ENCODE results near the gene CNTROB. TPM values are rescaled to one million over a fixed set of nuclear protein-coding genes. Genes with fewer than 3 reads are reported as not detected.

CNTROB gene
- total RNA-seq (2021) = 62.3 and 65.1 TPM in 2 replicates
- percentile 77 among the genes with signal in this experiment for Bru-seq, nascent RNA
- BruChase-seq, experiment 1, labeled RNA remaining after a 2-hour chase = percentile 82 among the genes with signal in this experiment
- BruChase-seq, experiment 2, labeled RNA remaining after a 6-hour chase = percentile 88 among the genes with signal in this experiment
- long read RNA-seq, transcript CNTROB-203 (19 exons, 2,783 nt) = major isoform, 13 of 46 reads
- long read RNA-seq, transcript CNTROB-202 (19 exons, 3,705 nt) = major isoform, 13 of 46 reads
- long read RNA-seq, partial matches to known transcripts = 6 of 46 reads
- long read RNA-seq, other reads (novel, unspliced or antisense) = 14 of 46 reads

DNA sequence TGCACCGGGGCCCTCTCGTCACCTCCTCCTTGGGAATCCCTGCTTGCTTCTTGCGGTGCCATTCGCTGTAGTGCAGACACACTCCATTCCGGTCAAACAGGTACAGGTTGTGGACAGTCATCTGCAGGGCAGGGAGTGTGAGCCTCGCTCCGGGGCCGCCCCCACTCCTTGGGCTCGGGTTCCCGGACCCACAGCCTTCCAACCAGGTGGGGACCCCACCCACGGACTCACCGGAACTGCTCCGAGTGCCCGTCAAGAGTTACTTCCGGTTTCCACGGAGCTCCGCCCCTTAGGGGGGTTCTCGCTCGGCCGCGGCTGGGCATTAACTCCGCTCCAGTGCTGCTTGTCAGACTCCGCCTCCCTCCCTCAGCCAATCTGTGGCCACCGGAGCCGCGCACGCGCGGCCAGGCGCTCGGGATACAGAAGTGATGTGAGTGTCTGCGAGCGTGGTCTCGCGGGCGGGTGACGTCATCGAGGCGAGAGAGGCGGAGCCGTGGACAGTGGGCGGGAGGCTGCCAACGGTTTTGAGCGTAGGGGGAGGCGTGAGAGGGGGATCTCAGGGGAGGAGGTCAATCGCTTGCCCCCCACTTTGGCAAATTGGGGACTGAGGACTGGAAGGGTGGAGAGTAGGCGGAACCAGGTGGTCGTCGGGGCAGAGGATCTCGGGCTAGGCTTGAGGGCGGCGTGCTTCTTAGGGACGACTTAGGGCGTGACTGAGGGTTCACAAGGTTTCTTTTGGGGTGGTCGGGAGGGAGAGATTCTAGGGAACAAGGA lies at the start of gene CNTROB, which contains the start of gene TRAPPC1:
Gene CNTROB, plus strand, starts transcription at position 498 of the 774 bp plus-strand sequence. CDS start 874 bp downstream, outside the sequence.
Gene TRAPPC1, minus strand, starts transcription at position 238 of the 774 bp plus-strand sequence. Its CDS starts 117 bp downstream, at position 121.
- Histone ChIP-seq H2AFZ (peak within 1 kb of the TSS; percentile 96), H3K4me3 (peak within 1 kb of the TSS; percentile 88), H3K27me3 (ENCODE audit: insufficient read depth, low read depth) (no peaks in the 10 kb centered on the region), H3K79me2 (ENCODE audit: low read depth) (peaks cover 30% of the 10 kb centered on the region), H4K20me1 (ENCODE audit: insufficient read depth) (no peaks in the 10 kb centered on the region), H3K4me1 (replicated peaks; ENCODE audit: insufficient read depth) (peaks cover 11% of the 10 kb centered on the region), H3K27ac (no peak within 1 kb of the TSS), H3K9me2 (ENCODE audit: insufficient read depth) (no peaks in the 10 kb centered on the region), H3K36me3 (ENCODE audit: low read depth) (no peaks in the 10 kb centered on the region), H3F3A (ENCODE audit: insufficient read depth, low read depth) (no peaks in the 10 kb centered on the region; the same call in 1 of the 2 replicates), H3K9me3 (ENCODE audit: insufficient read depth, low read depth) (no peaks in the 10 kb centered on the region), H3K4me2 (peak within 1 kb of the TSS; percentile 97)
- CTCF ChIA-PET = interaction anchor here (0.7 to 2.5 kb wide), 6 partner anchors 13 to 109 kb away, joined by 3 to 7 read pairs (median 4); no protein-coding TSS in a partner anchor
- no TSS peak for BruUV-seq (replicated peaks)
- POLR2A ChIA-PET (ENCODE audit: unreplicated experiment) = interaction anchor here (0.5 to 0.9 kb wide), 5 partner anchors 12 to 282 kb away, joined by 3 to 24 read pairs (median 4); partner anchors contain the start of gene CHD3
- TF ChIP-seq, protein P1, sequence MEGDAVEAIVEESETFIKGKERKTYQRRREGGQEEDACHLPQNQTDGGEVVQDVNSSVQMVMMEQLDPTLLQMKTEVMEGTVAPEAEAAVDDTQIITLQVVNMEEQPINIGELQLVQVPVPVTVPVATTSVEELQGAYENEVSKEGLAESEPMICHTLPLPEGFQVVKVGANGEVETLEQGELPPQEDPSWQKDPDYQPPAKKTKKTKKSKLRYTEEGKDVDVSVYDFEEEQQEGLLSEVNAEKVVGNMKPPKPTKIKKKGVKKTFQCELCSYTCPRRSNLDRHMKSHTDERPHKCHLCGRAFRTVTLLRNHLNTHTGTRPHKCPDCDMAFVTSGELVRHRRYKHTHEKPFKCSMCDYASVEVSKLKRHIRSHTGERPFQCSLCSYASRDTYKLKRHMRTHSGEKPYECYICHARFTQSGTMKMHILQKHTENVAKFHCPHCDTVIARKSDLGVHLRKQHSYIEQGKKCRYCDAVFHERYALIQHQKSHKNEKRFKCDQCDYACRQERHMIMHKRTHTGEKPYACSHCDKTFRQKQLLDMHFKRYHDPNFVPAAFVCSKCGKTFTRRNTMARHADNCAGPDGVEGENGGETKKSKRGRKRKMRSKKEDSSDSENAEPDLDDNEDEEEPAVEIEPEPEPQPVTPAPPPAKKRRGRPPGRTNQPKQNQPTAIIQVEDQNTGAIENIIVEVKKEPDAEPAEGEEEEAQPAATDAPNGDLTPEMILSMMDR (conservative IDR thresholded peaks at IDR 0.05) = no peak
- TF ChIP-seq EZH2 (IDR thresholded peaks at IDR 0.05; ENCODE audit: low read depth) = no peak
- intact Hi-C loops (cut with micrococcal nuclease; ENCODE audit: unreplicated experiment) = loop anchor here (1.0 to 5.0 kb wide), 3 partner anchors 17 to 58 kb away; partner anchors contain the start of gene CHD3
- peak; percentile 87 to 100 for DNase-seq

DNA sequence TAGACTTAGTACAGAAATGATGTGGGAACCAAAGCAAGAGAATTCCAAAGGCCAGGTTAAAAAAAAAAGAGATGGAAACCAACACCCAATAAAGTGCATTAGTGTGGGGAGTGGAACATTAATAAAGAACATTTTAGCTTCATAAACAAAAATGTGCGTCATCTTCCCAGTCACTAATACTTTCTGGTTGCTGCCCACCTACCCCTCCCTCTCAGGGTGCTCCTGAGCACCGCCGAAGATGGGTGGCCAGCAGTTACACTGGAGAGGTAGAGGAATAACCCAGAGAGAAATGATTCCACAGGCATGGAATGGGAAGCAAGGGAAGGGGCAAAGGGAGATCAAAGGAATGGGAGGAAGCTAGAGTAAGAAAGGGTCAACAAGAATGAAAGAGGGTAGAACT lies 49.4 kb upstream of the CNTROB start:
- intact Hi-C loops (cut with micrococcal nuclease; ENCODE audit: unreplicated experiment) = loop anchor here (10.0 kb wide), 1 partner anchor 298 kb away; the partner anchor contains the start of gene MPDU1
- Histone ChIP-seq H3K27ac (no peak overlapping the region), H3K9me2 (ENCODE audit: insufficient read depth) (no peaks in the 10 kb centered on the region), H3K4me1 (replicated peaks; ENCODE audit: insufficient read depth) (peaks cover 10% of the 10 kb centered on the region; the same call in 1 of the 2 replicates), H3K4me2 (no peak overlapping the region), H4K20me1 (ENCODE audit: insufficient read depth) (no peaks in the 10 kb centered on the region), H3F3A (ENCODE audit: insufficient read depth, low read depth) (peaks cover 12% of the 10 kb centered on the region; the same call in 1 of the 2 replicates), H3K36me3 (ENCODE audit: low read depth) (no peaks in the 10 kb centered on the region), H3K9me3 (ENCODE audit: insufficient read depth, low read depth) (no peaks in the 10 kb centered on the region), H3K4me3 (no peak overlapping the region), H3K27me3 (ENCODE audit: insufficient read depth, low read depth) (no peaks in the 10 kb centered on the region), H3K79me2 (ENCODE audit: low read depth) (peaks cover 12% of the 10 kb centered on the region), H2AFZ (no peak overlapping the region)
- ChIA-PET CTCF (interaction anchor here (0.7 kb wide), 1 partner anchor 107 kb away, joined by 4 read pairs; no protein-coding TSS in a partner anchor), POLR2A (ENCODE audit: unreplicated experiment) (interaction anchor here (0.6 kb wide), 1 partner anchor 115 kb away, joined by 4 read pairs; no protein-coding TSS in a partner anchor)
- DNase-seq = no peak
- TF ChIP-seq EZH2 (IDR thresholded peaks at IDR 0.05; ENCODE audit: low read depth) = no peak
- TF ChIP-seq, protein P1 (conservative IDR thresholded peaks at IDR 0.05) = no peak
- no TSS peak for BruUV-seq (replicated peaks)
